A549 (cell line): ENCODE data around the gene FGGY. TPM values are rescaled to one million over a fixed set of nuclear protein-coding genes. Genes with fewer than 3 reads are reported as not detected.

Experiments
- ATAC-seq, 2 experiments: fragments of 200-7000 bp in 1 of 2; fragments of >200 bp in 1 of 2; cut with Nextera tagmentation in 1 of 2; cut with Tn5 transposase in 1 of 2; 3 replicates each; pipeline versions ENCODE4 v1.8.0 to v1.9.1; 2018 to 2020; ENCODE audit warnings: mild to moderate bottlenecking in 1 of 2, moderate library complexity in 1 of 2
- CTCF ChIA-PET: fragments of 300-600 bp; sonication (Branson Sonifier 250); formaldehyde crosslinking; extraction: SDS; loops from one replicate; lab custom pipeline; 2021; ENCODE audit warnings: antibody characterized with exemption, inconsistent platforms; lab: Yijun Ruan, JAX
- POLR2A ChIA-PET: fragments of 350-600 bp; formaldehyde crosslinking; extraction: SDS; loops from one replicate; lab custom pipeline; 2021; ENCODE audit warnings: antibody characterized with exemption, inconsistent platforms; lab: Yijun Ruan, JAX
- DNase-seq, 2 experiments: peaks; one replicate each; pipeline versions ENCODE4 v3.0.0 to v3.0.0-alpha.2; 2011 to 2016; ENCODE audit warnings: low read depth in 1 of 2, low spot score in 1 of 2
- FAIRE-seq: peaks from 2 replicates; lab custom pipeline; 2011; peaks lifted over from hg19 to GRCh38; lab: Jason Lieb, UNC
- H3K27ac ChIP-seq, 2 experiments: fragments of >200 bp; sonication (Bioruptor Twin); formaldehyde crosslinking; 3 replicates each; pipeline ENCODE4 v1.5.1; 2016 to 2017
- H3K4me1 ChIP-seq: fragments of >200 bp; sonication (Bioruptor Twin); formaldehyde crosslinking; 3 replicates; pipeline ENCODE4 v1.6.1; 2016
- H3K4me2 ChIP-seq: fragments of >200 bp; sonication (Bioruptor Twin); formaldehyde crosslinking; 3 replicates; pipeline ENCODE4 v1.6.1; 2016
- H3K4me3 ChIP-seq: fragments of >200 bp; sonication (Bioruptor Twin); formaldehyde crosslinking; 3 replicates; pipeline ENCODE4 v1.5.1; 2016
- H3K9me3 ChIP-seq: fragments of >200 bp; sonication (Bioruptor Twin); formaldehyde crosslinking; 3 replicates; pipeline ENCODE4 v1.6.1; 2016
- CBX2 ChIP-seq: fragments of 200-600 bp; sonication (generic); IDR thresholded peaks from 2 replicates; pipeline ENCODE4 v1.6.1; 2016; ENCODE audit warnings: low read depth, mild to moderate bottlenecking, borderline replicate concordance
- CEBPB ChIP-seq, 2 experiments: fragments of >200 bp in 1 of 2; sonication (Bioruptor Twin) in 1 of 2; formaldehyde crosslinking in 1 of 2; IDR thresholded peaks; 2 replicates each; pipeline ENCODE4 v1.6.1; 2012 to 2016
- CHD2 ChIP-seq: fragments of 150-350 bp; IDR thresholded peaks from 2 replicates; pipeline ENCODE4 v1.6.1; 2014; ENCODE audit warnings: low read length; ENCODE audit not compliant: partially characterized antibody
- E2F6 ChIP-seq: IDR thresholded peaks from 2 replicates; pipeline ENCODE4 v1.6.1; 2012; ENCODE audit warnings: low read depth, borderline replicate concordance
- EHF ChIP-seq: fragments of 250-450 bp; sonication (Bioruptor Pico); IDR thresholded peaks from 2 replicates; pipeline ENCODE4 v1.5.0; 2020; ENCODE audit warnings: mild to moderate bottlenecking
- EHMT2 ChIP-seq: fragments of 200-600 bp; sonication (generic); IDR thresholded peaks from 2 replicates; pipeline ENCODE4 v1.6.1; 2016; ENCODE audit warnings: antibody characterized with exemption, low read depth, mild to moderate bottlenecking, moderate library complexity
- ELK1 ChIP-seq: fragments of 150-350 bp; IDR thresholded peaks from 2 replicates; pipeline ENCODE4 v1.6.1; 2014; ENCODE audit warnings: low read depth, mild to moderate bottlenecking, low read length
- FOXS1 ChIP-seq: fragments of 250-450 bp; sonication (Bioruptor Pico); IDR thresholded peaks from 2 replicates; pipeline ENCODE4 v1.5.0; 2020; ENCODE audit warnings: mild to moderate bottlenecking, moderate library complexity
- HDAC2 ChIP-seq: fragments of 200-600 bp; sonication (generic); IDR thresholded peaks from 2 replicates; pipeline ENCODE4 v1.6.1; 2016
- HES2 ChIP-seq: fragments of >200 bp; sonication (Bioruptor Twin); formaldehyde crosslinking; IDR thresholded peaks from 2 replicates; pipeline ENCODE4 v1.6.1; 2016
- HEYL ChIP-seq: fragments of 250-450 bp; sonication (Bioruptor Pico); IDR thresholded peaks from 2 replicates; pipeline ENCODE4 v1.8.0; 2021; ENCODE audit warnings: mild to moderate bottlenecking, moderate library complexity
- HOXA7 ChIP-seq: fragments of 250-450 bp; sonication (Bioruptor Pico); IDR thresholded peaks from 2 replicates; pipeline ENCODE4 v1.5.0; 2020; ENCODE audit warnings: mild to moderate bottlenecking, moderate library complexity
- JUN ChIP-seq, 2 experiments: fragments of >200 bp; sonication (Bioruptor Twin); formaldehyde crosslinking; IDR thresholded peaks; 2 replicates in 1 of 2; 3 replicates in 1 of 2; pipeline ENCODE4 v1.6.1; 2016 to 2017
- JUNB ChIP-seq: fragments of >200 bp; sonication (Bioruptor Twin); formaldehyde crosslinking; IDR thresholded peaks from 2 replicates; pipeline ENCODE4 v1.6.1; 2016
- MAFK ChIP-seq: fragments of 450-650 bp; IDR thresholded peaks from 2 replicates; pipeline ENCODE4 v1.6.1; 2014; ENCODE audit not compliant: partially characterized antibody
- MAZ ChIP-seq: fragments of 150-350 bp; IDR thresholded peaks from 2 replicates; pipeline ENCODE4 v1.6.1; 2014; ENCODE audit warnings: antibody characterized with exemption, low read depth, low read length, borderline replicate concordance
- MYC ChIP-seq: IDR thresholded peaks from 2 replicates; pipeline ENCODE4 v1.6.1; 2012; ENCODE audit warnings: mild to moderate bottlenecking, inconsistent platforms, low read length, improper control_type of control experiment, borderline replicate concordance
- NPAS2 ChIP-seq: fragments of 250-450 bp; sonication (Bioruptor Pico); IDR thresholded peaks from 2 replicates; pipeline ENCODE4 v1.8.0; 2022; ENCODE audit warnings: mild to moderate bottlenecking, moderate library complexity, borderline replicate concordance
- NR3C1 ChIP-seq: fragments of >200 bp; sonication (Bioruptor Twin); formaldehyde crosslinking; IDR thresholded peaks from 3 replicates; pipeline ENCODE4 v1.6.1; 2017
- POLR2A ChIP-seq: IDR thresholded peaks from 2 replicates; pipeline ENCODE4 v1.6.1; 2012; ENCODE audit warnings: mild to moderate bottlenecking, low read length
- POLR2AphosphoS2 ChIP-seq: conservative IDR thresholded peaks from 2 replicates; pipeline ENCODE4 v1.6.1; 2012; ENCODE audit warnings: low read length, improper control_type of control experiment, inconsistent platforms
- RARB ChIP-seq: fragments of 250-450 bp; sonication (Bioruptor Pico); IDR thresholded peaks from 2 replicates; pipeline ENCODE4 v1.8.0; 2021; ENCODE audit warnings: mild to moderate bottlenecking, moderate library complexity
- RCOR1 ChIP-seq: fragments of 150-350 bp; IDR thresholded peaks from 2 replicates; pipeline ENCODE4 v1.6.1; 2014; ENCODE audit warnings: antibody characterized with exemption, low read length, low read depth
- RFX5 ChIP-seq: fragments of 450-650 bp; IDR thresholded peaks from 2 replicates; pipeline ENCODE4 v1.7.1; 2014; ENCODE audit warnings: antibody characterized with exemption, mild to moderate bottlenecking, moderate library complexity
- TFCP2L1 ChIP-seq: fragments of 250-450 bp; sonication (Bioruptor Pico); IDR thresholded peaks from 2 replicates; pipeline ENCODE4 v1.5.0; 2021; ENCODE audit warnings: mild to moderate bottlenecking
- ZC3H11A ChIP-seq: fragments of 450-650 bp; IDR thresholded peaks from 2 replicates; pipeline ENCODE4 v1.6.1; 2014; ENCODE audit warnings: antibody characterized with exemption, mild to moderate bottlenecking
- ZFP36 ChIP-seq: fragments of 450-650 bp; IDR thresholded peaks from 2 replicates; pipeline ENCODE4 v1.6.1; 2014; ENCODE audit warnings: borderline replicate concordance; ENCODE audit not compliant: partially characterized antibody
- ZNF302 ChIP-seq: fragments of 250-450 bp; sonication (Bioruptor Pico); IDR thresholded peaks from 2 replicates; pipeline ENCODE4 v1.9.0; 2021; ENCODE audit warnings: inconsistent platforms, mild to moderate bottlenecking, moderate library complexity
- ZSCAN20 ChIP-seq: fragments of 250-450 bp; sonication (Bioruptor Pico); IDR thresholded peaks from 2 replicates; pipeline ENCODE4 v1.8.0; 2022; ENCODE audit warnings: mild to moderate bottlenecking, moderate library complexity
- WGBS: methylation state at CpG from one replicate; pipeline ENCODE4 v1.1.6; 2017; ENCODE audit errors: missing lambda C conversion rate; 5-methylcytosine and 5-hydroxymethylcytosine counted together
- polyA plus RNA-seq, 4 experiments: library from polyadenylated mRNA; depleted of rRNA in 3 of 4; stranded (reverse); fragments of >200 nt; fragmentation: RNase III in 1 of 4; extraction: RNeasy Plus Mini Kit Qiagen cat#74134 plus additional on column Dnase treatment in 1 of 4; gene quantifications; 2 replicates in 3 of 4; 3 replicates in 1 of 4; pipeline ENCODE4 v1.2.3, GENCODE V29; 2011 to 2017
- TF ChIP-seq, protein P1 (sequence below): fragments of >200 bp; sonication (Bioruptor Twin); formaldehyde crosslinking; IDR thresholded peaks from 3 replicates; pipeline ENCODE4 v1.6.1; 2016

Gene FGGY
- polyA plus RNA-seq, 2 of the 4 experiments (the other 2 are of a cell fraction) = 2.9 to 4.8 TPM

DNA sequence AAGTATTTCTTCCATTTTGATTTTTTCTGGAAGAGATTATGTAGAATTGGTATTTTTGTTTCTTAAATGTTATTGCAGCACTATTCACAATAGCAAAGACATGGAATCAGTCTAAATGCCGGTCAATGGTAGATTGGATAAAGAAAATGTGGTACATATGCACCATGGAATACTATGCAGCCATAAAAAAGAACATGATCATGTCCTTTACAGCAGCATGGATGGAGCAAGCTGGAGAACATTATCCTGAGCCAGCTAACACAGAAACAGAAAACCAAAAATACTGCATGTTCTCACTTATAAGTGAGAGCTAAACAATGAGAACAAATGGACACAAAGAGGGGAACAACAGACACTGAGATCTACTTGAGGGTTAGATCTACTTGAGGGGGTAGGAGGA lies 5.4 kb downstream of the FGGY start:
- POLR2A ChIA-PET = no interaction called here

GRCh38 chr1:59302871-59303270 lies 6.0 kb downstream of the FGGY start:
- ATAC-seq (no peak), FAIRE-seq (no peak), DNase-seq (no peak)
- no peak overlapping the region for H3K4me2 ChIP-seq
- ChIA-PET POLR2A (no interaction called here), CTCF (interaction anchor here (0.9 kb wide), 1 partner anchor 55 kb away, joined by 4 read pairs; no protein-coding TSS in a partner anchor)
- peaks cover 10% of the 10 kb centered on the region for H3K4me1 ChIP-seq
- H3K27ac ChIP-seq = no peak overlapping the region
- H3K4me3 ChIP-seq = no peak overlapping the region
- H3K9me3 ChIP-seq = no peaks in the 10 kb centered on the region
- 69% methylated on average over 2 of the region's 2 CpGs for WGBS
- no peak for TF ChIP-seq HOXA7
- TF ChIP-seq RCOR1 = no peak
- TF ChIP-seq MAZ = no peak
- no peak for TF ChIP-seq E2F6

More for the DNA sequence above, 5.4 kb downstream of the FGGY start:
- Histone ChIP-seq H3K4me3 (no peak overlapping the region), H3K9me3 (no peaks in the 10 kb centered on the region), H3K4me2 (no peak overlapping the region), H3K4me1 (peaks cover 10% of the 10 kb centered on the region), H3K27ac (no peak overlapping the region)
- CTCF ChIA-PET = interaction anchor here (0.9 kb wide), 1 partner anchor 56 kb away, joined by 4 read pairs; no protein-coding TSS in a partner anchor
- TF ChIP-seq ZFP36 (no peak), POLR2A (no peak), EHF (no peak), JUNB (no peak), RCOR1 (no peak), ZC3H11A (no peak), JUN (IDR thresholded peaks at IDR 0.05) (no peak), FOXS1 (CRISPR knock-in tag) (no peak), ZSCAN20 (CRISPR knock-in tag) (no peak), MYC (no peak), ELK1 (no peak), CBX2 (no peak), NPAS2 (CRISPR knock-in tag) (no peak), HEYL (CRISPR knock-in tag) (no peak), CHD2 (no peak)
- TF ChIP-seq, protein P1, sequence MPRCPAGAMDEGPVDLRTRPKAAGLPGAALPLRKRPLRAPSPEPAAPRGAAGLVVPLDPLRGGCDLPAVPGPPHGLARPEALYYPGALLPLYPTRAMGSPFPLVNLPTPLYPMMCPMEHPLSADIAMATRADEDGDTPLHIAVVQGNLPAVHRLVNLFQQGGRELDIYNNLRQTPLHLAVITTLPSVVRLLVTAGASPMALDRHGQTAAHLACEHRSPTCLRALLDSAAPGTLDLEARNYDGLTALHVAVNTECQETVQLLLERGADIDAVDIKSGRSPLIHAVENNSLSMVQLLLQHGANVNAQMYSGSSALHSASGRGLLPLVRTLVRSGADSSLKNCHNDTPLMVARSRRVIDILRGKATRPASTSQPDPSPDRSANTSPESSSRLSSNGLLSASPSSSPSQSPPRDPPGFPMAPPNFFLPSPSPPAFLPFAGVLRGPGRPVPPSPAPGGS = no peak
- DNase-seq (no peak), ATAC-seq (no peak), FAIRE-seq (no peak)
- WGBS = 93% methylated on average over 1 of the region's 1 CpG

- no peaks in the 10 kb centered on the region for H3K9me3 ChIP-seq
- no peak overlapping the region for H3K4me3 ChIP-seq
- H3K4me2 ChIP-seq = no peak overlapping the region
- CTCF ChIA-PET = no interaction called here
- DNase-seq = no peak
- no peak overlapping the region for H3K27ac ChIP-seq
- POLR2A ChIA-PET = no interaction called here
- no peaks in the 10 kb centered on the region for H3K4me1 ChIP-seq
- ATAC-seq = no peak
- FAIRE-seq = no peak
- no peak for TF ChIP-seq ZSCAN20 (CRISPR knock-in tag)
- TF ChIP-seq NR3C1 = no peak
- TF ChIP-seq POLR2AphosphoS2 = no peak
- TF ChIP-seq HDAC2 = no peak
- no peak for TF ChIP-seq JUN (IDR thresholded peaks at IDR 0.05)
- no peak for TF ChIP-seq CEBPB (IDR thresholded peaks at IDR 0.05)
- no peak for TF ChIP-seq POLR2A
- TF ChIP-seq EHMT2 = no peak
- no peak for TF ChIP-seq ZNF302 (CRISPR knock-in tag)
- no peak for TF ChIP-seq TFCP2L1 (CRISPR knock-in tag)
- no peak for TF ChIP-seq RFX5
- no peak for TF ChIP-seq MAFK
- TF ChIP-seq HES2 = no peak
- TF ChIP-seq EHF = no peak
- no peak for TF ChIP-seq RARB (CRISPR knock-in tag)
- TF ChIP-seq HOXA7 = no peak
Measured at GRCh38 chr1:59305188-59305587, 8.3 kb downstream of the FGGY start.
